Measurements from ENCODE around the gene ZFYVE9.

GRCh38 chr1:52204696-52205095 lies 62.8 kb downstream of the ZFYVE9 start:
- no peak for TF ChIP-seq EZH2phosphoT487 (IDR thresholded peaks at IDR 0.05; ENCODE audit: borderline replicate concordance)
- no peak for TF ChIP-seq CTCF (conservative IDR thresholded peaks at IDR 0.05; ENCODE audit: low read length)

Data from Loucy (cell line).